ENCODE data around the gene SFTPB.
"Not testable (repeated sequence)": the region's sequence is repeated elsewhere in the genome, so short reads cannot be mapped to it uniquely, and the experiment has no call there.

The SFTPB gene

GRCh38 chr2:85675427-85675826 is 7.4 kb upstream of the SFTPB start:
- no peak for DNase-seq

GRCh38 chr2:85674417-85674816 is 6.4 kb upstream of the SFTPB start:
- DNase-seq = no peak

- DNase-seq = no peak
Observed at GRCh38 chr2:85673716-85674375, 5.8 kb upstream of the SFTPB start.

GRCh38 chr2:85672456-85672855 is 4.5 kb upstream of the SFTPB start:
- no peak for DNase-seq

- DNase-seq = not testable (repeated sequence)
Observed at GRCh38 chr2:85670416-85670815, 2.4 kb upstream of the SFTPB start.

GRCh38 chr2:85669549-85669948 is 1.6 kb upstream of the SFTPB start:
- DNase-seq = no peak

GRCh38 chr2:85668857-85669142 is 801 bp upstream of the SFTPB start:
- DNase-seq = no peak

- no peak for DNase-seq
Observed at GRCh38 chr2:85667561-85668008, 414 bp downstream of the SFTPB start.

GRCh38 chr2:85666435-85667316 is 1.3 kb downstream of the SFTPB start:
- no peak for DNase-seq

GRCh38 chr2:85666016-85666415 is 2.0 kb downstream of the SFTPB start:
- no peak for DNase-seq

GRCh38 chr2:85665264-85665937 is 2.6 kb downstream of the SFTPB start:
- no peak for DNase-seq

GRCh38 chr2:85663594-85664565 is 4.1 kb downstream of the SFTPB start:
- no peak for DNase-seq

- peak; percentile 70 for DNase-seq
Observed at GRCh38 chr2:85662899-85663593, 5.0 kb downstream of the SFTPB start.

- no peak for DNase-seq
Observed at GRCh38 chr2:85661139-85661858, 6.7 kb downstream of the SFTPB start.

GRCh38 chr2:85660725-85661124 is 7.3 kb downstream of the SFTPB start:
- DNase-seq = no peak

- DNase-seq = not testable (repeated sequence)
Observed at GRCh38 chr2:85660301-85660700, 7.7 kb downstream of the SFTPB start.

- no peak for DNase-seq
Observed at GRCh38 chr2:85659324-85659981, 8.5 kb downstream of the SFTPB start.

GRCh38 chr2:85657399-85657798 is 10.6 kb downstream of the SFTPB start:
- DNase-seq = not testable (repeated sequence)

GRCh38 chr2:85656468-85656867 is 11.5 kb downstream of the SFTPB start:
- no peak for DNase-seq

- DNase-seq = peak; percentile 75
Observed at GRCh38 chr2:85655961-85656417, 12.0 kb downstream of the SFTPB start.
